AG08395 (cell line): ENCODE results near the gene SP6.

ENCODE experiments used
- DNase-seq: peaks from one replicate; pipeline ENCODE4 v3.0.0; 2012; ENCODE audit warnings: mixed read lengths, low spot score

SP6 gene

DNA sequence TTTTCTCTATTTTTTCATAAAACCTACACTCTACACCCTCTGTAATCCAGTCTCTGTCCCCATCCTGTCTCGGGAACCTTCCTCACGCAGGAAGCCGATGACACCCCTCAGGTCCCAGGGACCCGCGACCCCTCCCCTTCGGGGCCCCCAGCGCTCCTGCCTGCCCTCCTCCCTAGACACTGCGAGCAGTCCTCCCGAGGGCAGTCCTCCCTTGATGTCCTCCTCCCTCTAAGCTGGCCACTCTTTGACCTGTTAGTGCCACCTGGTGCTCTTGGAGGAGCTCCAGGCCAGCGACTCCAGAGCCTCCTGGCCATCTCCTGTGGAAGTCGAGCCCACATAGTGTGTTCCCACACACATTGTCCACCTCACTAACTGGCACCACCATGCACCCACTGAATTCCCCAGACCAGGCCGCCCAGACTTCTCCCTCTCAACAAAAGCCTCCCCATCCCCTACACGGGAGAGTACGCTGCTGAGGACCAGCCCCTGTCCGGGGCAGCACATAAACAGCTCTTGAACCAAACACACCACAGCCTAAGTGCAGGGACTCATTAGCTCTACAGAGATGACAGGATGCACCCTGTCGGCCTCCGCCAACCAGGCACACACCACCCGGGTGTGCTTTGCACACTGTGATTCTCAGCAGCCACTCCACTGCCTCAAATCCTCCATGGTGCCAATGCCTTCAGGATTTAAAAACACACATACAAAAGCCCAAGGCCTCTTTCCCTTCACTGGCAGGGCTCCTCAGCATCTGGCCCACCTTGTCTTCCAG, 38.6 kb downstream of the SP6 start:
- no peak for DNase-seq

- DNase-seq: no peak
Measured at GRCh38 chr17:47811709-47812108, 39.3 kb downstream of the SP6 start.

DNA sequence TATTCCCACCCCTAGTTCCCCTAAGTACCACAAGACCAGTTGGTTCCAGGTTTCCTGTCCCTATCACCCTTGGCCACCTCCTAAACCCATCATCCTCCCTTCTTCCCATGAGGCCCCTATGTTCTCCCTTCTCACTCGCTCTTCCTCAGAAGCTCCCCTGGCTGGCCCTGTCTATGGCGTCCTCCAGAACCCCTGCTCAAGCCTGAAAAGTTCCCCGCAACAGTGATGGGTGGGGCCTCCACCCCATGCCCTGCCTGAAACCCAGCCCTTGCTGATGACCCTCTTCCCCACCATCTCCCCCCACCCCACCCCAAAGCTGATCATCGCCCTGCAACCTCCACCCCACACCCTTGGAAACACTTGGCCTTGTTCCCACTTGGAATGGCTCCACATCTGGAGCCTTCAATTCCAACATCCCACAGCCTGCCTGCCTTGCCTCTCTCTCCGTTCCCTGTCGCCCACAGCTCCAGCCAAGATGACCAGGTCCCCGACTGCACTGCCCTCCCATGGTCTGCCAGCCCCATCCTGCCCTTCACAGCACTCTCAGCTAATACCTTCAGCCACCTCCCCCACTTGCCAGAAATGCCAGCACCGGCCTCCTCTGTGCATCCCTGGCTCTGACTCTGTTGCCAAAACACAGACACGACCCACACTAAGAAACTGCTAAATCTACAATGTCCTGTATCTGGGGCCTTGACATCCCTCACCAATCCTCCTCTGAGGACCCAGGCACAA, 39.9 kb downstream of the SP6 start:
- no peak for DNase-seq

GRCh38 chr17:47810200-47810821, 40.7 kb downstream of the SP6 start:
- peak; percentile 91 for DNase-seq

- no peak for DNase-seq
Measured at GRCh38 chr17:47808830-47809480, 42.0 kb downstream of the SP6 start.

DNA sequence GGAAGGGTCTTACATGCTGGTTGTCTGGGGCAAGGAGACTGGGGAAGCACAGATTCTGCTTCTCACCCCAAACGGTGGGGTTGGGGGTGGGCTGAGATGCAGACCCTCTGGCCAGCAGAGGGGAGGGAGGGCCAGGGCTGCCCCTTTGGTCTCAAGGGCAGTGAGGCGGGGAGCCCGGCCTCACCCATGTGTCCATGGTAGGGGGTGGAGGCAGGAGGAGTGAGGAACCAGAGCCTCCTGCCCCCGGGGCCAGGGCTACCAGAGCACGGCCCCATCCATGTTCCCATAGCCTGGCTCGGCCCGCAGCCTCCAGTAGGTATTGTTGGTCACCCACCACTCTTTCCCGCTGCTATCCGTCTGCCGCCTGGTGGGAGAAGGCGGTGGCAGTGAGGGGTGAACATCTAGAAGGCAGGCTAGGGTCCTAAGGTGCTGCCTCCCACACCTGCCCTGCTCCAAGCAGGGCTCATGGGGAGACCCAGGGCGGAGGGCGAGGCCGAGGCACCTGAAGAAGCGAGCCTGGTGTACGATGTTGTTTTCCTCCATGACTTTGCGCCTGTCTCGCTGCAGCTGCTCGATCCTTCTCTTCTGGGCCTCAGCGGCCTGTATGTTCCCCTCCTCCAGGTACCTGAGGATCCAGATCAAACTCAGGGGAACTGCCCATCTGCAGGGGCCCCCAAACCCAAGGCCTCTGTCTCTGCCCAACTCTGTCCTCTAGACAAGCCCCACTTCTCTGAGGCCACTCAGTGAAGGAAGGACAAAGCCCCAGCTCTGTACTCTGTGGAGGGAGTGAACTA, 42.7 kb downstream of the SP6 start:
- DNase-seq: no peak

- DNase-seq: no peak
Measured at GRCh38 chr17:47807421-47807820, 43.5 kb downstream of the SP6 start.

- DNase-seq: no peak
Measured at GRCh38 chr17:47806913-47807255, 44.1 kb downstream of the SP6 start.

- no peak for DNase-seq
Measured at GRCh38 chr17:47806026-47806912, 44.7 kb downstream of the SP6 start.

GRCh38 chr17:47804461-47804860, 46.5 kb downstream of the SP6 start:
- DNase-seq: no peak

DNA sequence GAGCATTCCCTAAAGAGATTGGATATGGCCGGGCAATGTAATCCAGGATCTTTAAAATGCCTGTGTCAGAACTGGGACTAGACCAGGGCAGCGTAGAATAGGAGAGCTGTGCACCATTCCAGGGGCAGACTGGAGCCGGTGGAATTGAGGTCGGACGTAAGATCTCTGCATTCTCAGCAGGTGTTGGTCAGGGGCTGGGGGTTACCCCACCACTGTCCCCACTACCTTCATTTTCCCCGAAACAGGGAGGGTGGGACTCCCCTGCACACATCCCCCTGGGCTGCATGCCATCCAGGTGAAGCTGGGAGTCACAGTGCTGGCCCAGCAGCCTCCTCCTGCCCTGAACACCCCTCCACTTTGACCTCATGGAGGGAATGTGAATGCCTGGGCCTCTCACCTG, 47.2 kb downstream of the SP6 start:
- DNase-seq: no peak

DNA sequence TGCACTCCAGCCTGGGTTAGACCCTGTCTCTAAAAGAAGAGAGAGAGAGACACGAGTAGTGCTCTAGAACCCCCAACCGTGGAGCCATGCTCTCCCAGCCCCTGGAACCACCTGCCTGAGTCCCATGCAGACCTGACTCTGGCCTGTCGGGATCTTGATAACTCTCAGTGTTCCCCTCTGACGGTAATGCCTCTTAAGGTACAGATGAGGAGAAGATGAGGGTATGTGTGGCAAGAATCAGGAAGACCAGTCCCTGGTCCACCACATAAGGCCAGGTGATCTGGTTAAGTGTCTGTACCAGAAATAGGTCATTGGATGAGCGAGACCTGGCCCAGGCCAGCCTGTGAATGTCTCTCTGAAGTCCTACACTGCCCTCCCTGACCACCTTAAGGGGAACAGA, 47.8 kb downstream of the SP6 start:
- no peak for DNase-seq

DNA sequence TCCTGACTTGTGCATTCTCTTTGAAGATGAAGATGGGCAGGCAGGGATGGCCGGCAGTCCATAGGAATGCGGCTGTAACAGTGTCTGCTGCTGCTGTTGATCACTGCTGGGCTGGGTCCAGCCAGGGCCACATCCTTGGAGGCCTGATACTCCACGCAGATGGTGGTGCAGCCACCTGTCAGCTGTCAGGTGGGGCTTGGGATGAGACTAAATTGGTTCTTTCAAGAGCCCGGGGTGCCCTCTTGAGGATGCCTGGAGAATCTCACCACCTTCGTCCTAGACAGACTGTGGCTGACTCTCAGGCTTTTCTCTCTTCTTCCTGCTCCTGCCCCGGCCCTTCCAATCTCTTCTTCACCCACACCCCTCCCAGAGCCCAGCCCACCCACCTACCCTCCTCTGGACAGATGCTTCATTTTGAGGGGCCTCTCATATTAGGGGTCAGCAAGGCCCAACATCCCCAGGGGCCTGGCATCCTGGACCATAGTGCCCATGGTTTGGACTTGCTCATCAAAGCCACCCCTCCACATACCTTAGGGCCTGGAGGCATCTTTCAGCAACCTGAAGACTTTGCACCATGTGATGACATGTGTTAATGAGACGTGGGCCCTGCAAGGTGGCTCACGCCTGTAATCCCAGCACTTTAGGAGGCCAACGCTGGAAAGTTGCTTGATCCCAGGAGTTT, 48.5 kb downstream of the SP6 start:
- peak; percentile 61 for DNase-seq

DNA sequence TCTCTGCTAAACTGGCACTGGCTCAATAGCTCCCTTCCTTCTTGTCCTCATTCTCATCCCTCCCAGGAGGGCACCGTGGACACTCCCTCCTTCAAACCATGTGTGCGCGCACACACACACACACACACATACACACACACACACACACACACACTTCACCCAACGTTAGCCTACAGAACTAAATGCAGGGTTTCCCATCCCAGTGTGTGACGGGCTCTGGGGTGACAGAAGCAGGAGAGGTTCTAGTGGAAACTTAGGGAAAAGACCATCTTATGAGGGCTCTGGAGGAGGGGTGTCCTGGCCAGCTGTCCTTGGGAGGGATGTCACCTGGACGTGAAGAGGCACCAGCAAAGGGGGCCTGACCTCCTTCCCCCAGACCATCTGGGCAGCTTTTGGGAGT, 49.1 kb downstream of the SP6 start:
- DNase-seq: no peak

- no peak for DNase-seq
Measured at GRCh38 chr17:47801176-47801765, 49.7 kb downstream of the SP6 start.

- no peak for DNase-seq
Measured at GRCh38 chr17:47800686-47801085, 50.3 kb downstream of the SP6 start.

DNA sequence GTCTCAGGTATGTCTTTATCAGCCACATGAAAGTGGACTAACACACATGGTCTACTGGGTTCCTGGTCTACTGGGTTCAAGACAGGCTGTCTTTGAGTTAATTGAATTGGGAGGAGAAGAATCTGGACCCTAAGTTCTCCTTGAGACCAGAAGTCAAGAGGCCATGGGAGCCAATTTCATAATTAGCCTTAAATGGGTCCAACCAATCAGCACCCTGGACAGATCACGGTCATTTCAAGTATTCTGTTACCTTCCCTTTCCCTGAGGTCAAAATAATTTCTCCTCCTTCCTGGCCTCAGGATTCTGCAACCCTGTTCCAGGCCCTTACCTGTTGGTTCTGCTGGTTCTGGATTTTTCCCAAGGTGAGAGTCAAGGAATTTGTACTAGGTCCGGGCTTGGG, 53.2 kb downstream of the SP6 start:
- DNase-seq: no peak
